ENCODE measurements around the gene PCDHGA7. TPM values are rescaled to one million over a fixed set of nuclear protein-coding genes. Genes with fewer than 3 reads are reported as not detected.
A peak's percentile ranks its signal among the peaks of the same experiment; 100 is the strongest.
"Not testable (repeated sequence)": the region's sequence is repeated elsewhere in the genome, so short reads cannot be mapped to it uniquely, and the experiment has no call there.

The PCDHGA7 gene
- total RNA-seq, 2 experiments from 2014 or later = 0.26 to 0.28 TPM

DNA sequence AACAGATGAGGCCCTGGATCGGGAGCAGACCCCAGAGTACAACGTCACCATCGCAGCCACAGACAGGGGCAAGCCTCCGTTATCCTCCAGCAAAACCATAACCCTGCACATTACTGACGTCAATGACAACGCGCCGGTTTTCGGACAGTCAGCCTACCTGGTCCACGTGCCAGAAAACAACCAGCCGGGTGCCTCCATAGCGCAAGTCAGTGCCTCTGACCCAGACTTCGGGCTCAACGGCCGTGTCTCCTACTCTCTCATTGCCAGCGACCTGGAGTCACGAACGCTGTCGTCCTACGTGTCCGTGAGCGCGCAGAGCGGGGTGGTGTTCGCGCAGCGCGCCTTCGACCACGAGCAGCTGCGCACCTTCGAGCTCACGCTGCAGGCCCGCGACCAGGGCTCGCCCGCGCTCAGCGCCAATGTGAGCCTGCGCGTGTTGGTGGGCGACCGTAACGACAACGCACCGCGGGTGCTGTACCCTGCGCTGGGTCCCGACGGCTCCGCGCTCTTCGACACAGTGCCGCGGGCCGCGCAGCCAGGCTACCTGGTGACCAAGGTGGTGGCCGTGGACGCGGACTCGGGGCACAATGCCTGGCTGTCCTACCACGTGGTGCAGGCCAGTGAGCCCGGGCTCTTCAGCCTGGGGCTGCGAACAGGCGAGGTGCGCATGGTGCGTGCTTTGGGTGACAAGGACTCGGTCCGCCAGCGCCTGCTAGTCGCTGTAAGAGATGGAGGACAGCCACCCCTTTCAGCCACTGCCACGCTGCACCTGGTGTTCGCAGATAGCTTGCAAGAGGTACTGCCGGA, 36.7 kb downstream of the PCDHGA7 start:
- Mint-ChIP-seq H3K27me3 (peaks cover 77% of the 10 kb centered on the region), H3K36me3 (peaks cover 6% of the 10 kb centered on the region), H3K4me1 (peaks cover 16% of the 10 kb centered on the region), H3K9me3 (peaks cover 20% of the 10 kb centered on the region), H3K4me3 (peak overlapping the region; percentile 4), H3K27ac (no peak overlapping the region)
- ATAC-seq (ENCODE audit: low read depth) (no peak), DNase-seq (no peak)
- POLR2A ChIA-PET = no interaction called here

DNA sequence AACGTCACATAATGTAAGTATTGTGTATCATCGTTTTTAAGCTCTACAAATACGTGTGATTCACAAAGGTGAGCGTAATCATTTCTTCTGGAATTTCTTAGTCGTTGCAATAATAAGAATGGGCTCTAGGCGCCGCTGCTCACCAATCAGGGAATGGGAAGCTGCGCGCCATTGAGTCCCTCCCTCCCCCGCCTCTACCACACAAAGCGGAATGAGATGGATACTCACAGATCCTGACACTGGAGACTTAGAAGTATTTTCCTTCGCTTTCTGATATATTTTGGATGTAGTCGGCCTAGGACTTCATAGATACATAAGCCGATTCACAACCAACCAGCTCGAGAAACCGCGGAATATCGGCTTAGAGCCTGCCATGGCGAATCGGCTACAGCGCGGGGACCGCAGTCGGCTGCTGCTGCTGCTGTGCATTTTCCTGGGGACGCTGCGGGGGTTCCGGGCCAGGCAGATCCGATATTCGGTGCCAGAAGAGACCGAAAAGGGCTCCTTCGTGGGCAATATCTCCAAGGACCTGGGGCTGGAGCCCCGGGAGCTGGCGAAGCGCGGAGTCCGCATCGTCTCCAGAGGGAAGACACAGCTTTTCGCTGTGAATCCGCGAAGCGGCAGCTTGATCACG, 38.4 kb downstream of the PCDHGA7 start, which contains the start of gene PCDHGA11:
PCDHGA11 (plus strand) TSS at position 197 of the 634 bp plus-strand sequence; CDS start at position 374, 177 bp downstream.
- DNase-seq (no peak), ATAC-seq (ENCODE audit: low read depth) (peak; percentile 48)
- Mint-ChIP-seq H3K4me1 (peaks cover 16% of the 10 kb centered on the region), H3K9me3 (peaks cover 20% of the 10 kb centered on the region), H3K36me3 (peaks cover 4% of the 10 kb centered on the region), H3K4me3 (peak within 1 kb of the TSS; percentile 81), H3K27ac (peak within 1 kb of the TSS; percentile 34), H3K27me3 (peaks cover 76% of the 10 kb centered on the region)
- POLR2A ChIA-PET = interaction anchor here (1.4 kb wide), 1 partner anchor 100 kb away, joined by 5 read pairs; the partner anchor contains the start of gene TAF7

DNA sequence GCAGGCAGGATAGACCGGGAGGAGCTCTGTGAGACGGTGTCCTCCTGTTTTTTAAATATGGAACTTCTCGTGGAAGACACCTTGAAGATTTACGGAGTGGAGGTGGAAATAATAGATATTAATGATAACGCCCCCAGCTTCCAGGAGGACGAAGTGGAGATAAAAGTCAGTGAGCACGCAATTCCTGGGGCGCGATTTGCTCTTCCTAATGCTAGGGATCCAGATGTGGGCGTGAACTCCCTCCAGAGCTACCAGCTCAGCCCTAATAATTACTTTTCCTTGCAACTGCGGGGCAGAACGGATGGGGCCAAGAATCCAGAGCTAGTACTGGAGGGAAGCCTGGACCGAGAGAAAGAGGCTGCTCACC, 38.9 kb downstream of the PCDHGA7 start:
- DNase-seq = no peak
- H3K27ac Mint-ChIP-seq = no peak overlapping the region
- POLR2A ChIA-PET = interaction anchor here (1.4 kb wide), 1 partner anchor 101 kb away, joined by 5 read pairs; the partner anchor contains the start of gene TAF7
- peaks cover 20% of the 10 kb centered on the region for H3K9me3 Mint-ChIP-seq
- no peak for ATAC-seq (ENCODE audit: low read depth)
- peaks cover 73% of the 10 kb centered on the region for H3K27me3 Mint-ChIP-seq
- H3K36me3 Mint-ChIP-seq = peaks cover 4% of the 10 kb centered on the region
- H3K4me3 Mint-ChIP-seq = peak overlapping the region; percentile 81
- H3K4me1 Mint-ChIP-seq = peaks cover 16% of the 10 kb centered on the region

DNA sequence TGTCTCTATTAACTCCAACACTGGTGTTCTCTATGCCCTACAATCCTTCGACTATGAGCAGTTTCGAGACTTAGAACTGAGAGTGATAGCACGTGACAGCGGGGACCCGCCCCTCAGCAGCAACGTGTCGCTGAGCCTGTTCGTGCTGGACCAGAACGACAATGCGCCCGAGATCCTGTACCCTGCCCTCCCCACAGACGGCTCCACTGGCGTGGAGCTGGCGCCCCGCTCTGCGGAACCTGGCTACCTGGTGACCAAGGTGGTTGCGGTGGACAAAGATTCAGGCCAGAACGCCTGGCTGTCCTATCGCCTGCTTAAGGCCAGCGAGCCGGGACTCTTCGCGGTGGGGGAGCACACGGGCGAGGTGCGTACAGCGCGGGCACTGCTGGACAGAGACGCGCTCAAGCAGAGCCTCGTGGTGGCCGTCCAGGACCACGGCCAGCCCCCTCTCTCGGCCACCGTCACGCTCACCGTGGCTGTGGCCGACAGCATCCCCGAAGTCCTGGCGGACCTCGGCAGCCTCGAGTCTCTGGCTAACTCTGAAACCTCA, 40.3 kb downstream of the PCDHGA7 start:
- Mint-ChIP-seq H3K27me3 (peaks cover 67% of the 10 kb centered on the region), H3K27ac (no peak overlapping the region), H3K4me3 (no peak overlapping the region), H3K36me3 (peaks cover 4% of the 10 kb centered on the region), H3K9me3 (peaks cover 20% of the 10 kb centered on the region), H3K4me1 (peaks cover 16% of the 10 kb centered on the region)
- POLR2A ChIA-PET = no interaction called here
- ATAC-seq (ENCODE audit: low read depth) (no peak), DNase-seq (no peak)

DNA sequence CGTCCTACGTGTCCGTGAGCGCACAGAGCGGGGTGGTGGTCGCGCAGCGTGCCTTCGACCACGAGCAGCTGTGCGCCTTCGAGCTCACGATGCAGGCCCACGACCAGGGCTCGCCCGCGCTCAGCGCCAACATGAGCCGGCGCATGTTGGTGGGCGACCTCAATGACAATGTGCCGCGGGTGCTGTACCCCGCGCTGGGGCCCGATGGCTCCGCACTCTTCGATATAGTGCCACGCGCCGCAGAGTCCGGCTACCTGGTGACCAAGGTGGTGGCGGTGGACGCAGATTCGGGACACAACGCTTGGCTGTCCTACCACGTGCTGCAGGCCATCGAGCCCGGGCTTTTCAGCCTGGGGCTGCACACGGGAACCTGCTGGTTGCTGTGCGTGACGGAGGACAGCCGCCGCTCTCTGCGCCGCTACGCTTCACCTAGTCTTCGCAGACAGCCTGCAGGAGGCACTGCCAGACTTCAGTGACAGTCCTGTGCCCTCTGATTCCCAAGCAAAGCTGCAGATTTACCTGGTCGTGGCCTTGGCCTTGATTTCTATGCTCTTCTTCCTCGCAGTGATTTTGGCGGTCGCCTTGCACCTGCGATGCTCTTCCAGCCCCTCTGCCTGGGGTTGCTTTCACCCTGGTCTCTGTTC, 45.4 kb downstream of the PCDHGA7 start:
- H3K27me3 Mint-ChIP-seq = peaks cover 43% of the 10 kb centered on the region
- POLR2A ChIA-PET = no interaction called here
- H3K9me3 Mint-ChIP-seq = peaks cover 13% of the 10 kb centered on the region
- DNase-seq = no peak
- peaks cover 6% of the 10 kb centered on the region for H3K36me3 Mint-ChIP-seq
- no peak overlapping the region for H3K27ac Mint-ChIP-seq
- no peak overlapping the region for H3K4me3 Mint-ChIP-seq
- peaks cover 10% of the 10 kb centered on the region for H3K4me1 Mint-ChIP-seq
- ATAC-seq (ENCODE audit: low read depth) = no peak

DNA sequence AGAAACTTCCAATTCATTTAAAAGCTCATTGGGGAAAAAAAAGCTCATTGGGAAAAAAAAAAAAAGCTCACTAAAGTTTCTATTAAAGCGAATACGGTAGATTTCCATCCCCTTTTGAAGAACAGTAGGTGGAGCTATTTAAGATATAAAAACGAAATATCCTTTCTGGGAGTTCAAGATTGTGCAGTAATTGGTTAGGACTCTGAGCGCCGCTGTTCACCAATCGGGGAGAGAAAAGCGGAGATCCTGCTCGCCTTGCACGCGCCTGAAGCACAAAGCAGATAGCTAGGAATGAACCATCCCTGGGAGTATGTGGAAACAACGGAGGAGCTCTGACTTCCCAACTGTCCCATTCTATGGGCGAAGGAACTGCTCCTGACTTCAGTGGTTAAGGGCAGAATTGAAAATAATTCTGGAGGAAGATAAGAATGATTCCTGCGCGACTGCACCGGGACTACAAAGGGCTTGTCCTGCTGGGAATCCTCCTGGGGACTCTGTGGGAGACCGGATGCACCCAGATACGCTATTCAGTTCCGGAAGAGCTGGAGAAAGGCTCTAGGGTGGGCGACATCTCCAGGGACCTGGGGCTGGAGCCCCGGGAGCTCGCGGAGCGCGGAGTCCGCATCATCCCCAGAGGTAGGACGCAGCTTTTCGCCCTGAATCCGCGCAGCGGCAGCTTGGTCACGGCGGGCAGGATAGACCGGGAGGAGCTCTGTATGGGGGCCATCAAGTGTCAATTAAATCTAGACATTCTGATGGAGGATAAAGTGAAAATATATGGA, 48.0 kb downstream of the PCDHGA7 start, which contains the start of gene PCDHGA12:
PCDHGA12 (plus strand) TSS at position 176 of the 782 bp plus-strand sequence; CDS start at position 429, 253 bp downstream.
- Mint-ChIP-seq H3K4me1 (peaks cover 10% of the 10 kb centered on the region), H3K27me3 (peaks cover 37% of the 10 kb centered on the region), H3K4me3 (peak within 1 kb of the TSS; percentile 62), H3K27ac (peak within 1 kb of the TSS; percentile 62), H3K36me3 (peaks cover 8% of the 10 kb centered on the region), H3K9me3 (peaks cover 8% of the 10 kb centered on the region)
- no peak for ATAC-seq (ENCODE audit: low read depth)
- DNase-seq = no peak
- POLR2A ChIA-PET = interaction anchor here (0.6 to 0.7 kb wide), 2 partner anchors 15 to 110 kb away, joined by 3 to 4 read pairs; partner anchors contain the start of gene TAF7

DNA sequence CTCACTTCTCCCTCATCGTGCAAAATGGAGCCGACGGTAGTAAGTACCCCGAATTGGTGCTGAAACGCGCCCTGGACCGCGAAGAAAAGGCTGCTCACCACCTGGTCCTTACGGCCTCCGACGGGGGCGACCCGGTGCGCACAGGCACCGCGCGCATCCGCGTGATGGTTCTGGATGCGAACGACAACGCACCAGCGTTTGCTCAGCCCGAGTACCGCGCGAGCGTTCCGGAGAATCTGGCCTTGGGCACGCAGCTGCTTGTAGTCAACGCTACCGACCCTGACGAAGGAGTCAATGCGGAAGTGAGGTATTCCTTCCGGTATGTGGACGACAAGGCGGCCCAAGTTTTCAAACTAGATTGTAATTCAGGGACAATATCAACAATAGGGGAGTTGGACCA, 48.7 kb downstream of the PCDHGA7 start:
- ATAC-seq (ENCODE audit: low read depth) (no peak), DNase-seq (no peak)
- Mint-ChIP-seq H3K9me3 (peaks cover 8% of the 10 kb centered on the region), H3K27me3 (peaks cover 31% of the 10 kb centered on the region), H3K4me3 (peak overlapping the region; percentile 62), H3K27ac (peak overlapping the region; percentile 62), H3K36me3 (peaks cover 8% of the 10 kb centered on the region), H3K4me1 (peaks cover 10% of the 10 kb centered on the region)
- POLR2A ChIA-PET = no interaction called here

DNA sequence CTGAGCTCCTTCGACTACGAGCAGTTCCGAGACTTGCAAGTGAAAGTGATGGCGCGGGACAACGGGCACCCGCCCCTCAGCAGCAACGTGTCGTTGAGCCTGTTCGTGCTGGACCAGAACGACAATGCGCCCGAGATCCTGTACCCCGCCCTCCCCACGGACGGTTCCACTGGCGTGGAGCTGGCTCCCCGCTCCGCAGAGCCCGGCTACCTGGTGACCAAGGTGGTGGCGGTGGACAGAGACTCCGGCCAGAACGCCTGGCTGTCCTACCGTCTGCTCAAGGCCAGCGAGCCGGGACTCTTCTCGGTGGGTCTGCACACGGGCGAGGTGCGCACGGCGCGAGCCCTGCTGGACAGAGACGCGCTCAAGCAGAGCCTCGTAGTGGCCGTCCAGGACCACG, 49.8 kb downstream of the PCDHGA7 start:
- ATAC-seq (ENCODE audit: low read depth); H3K4me3 Mint-ChIP-seq; DNase-seq; POLR2A ChIA-PET; H3K27ac Mint-ChIP-seq; H3K4me1 Mint-ChIP-seq; H3K36me3 Mint-ChIP-seq; H3K9me3 Mint-ChIP-seq: not testable (repeated sequence)
- peaks cover 33% of the 10 kb centered on the region for H3K27me3 Mint-ChIP-seq

DNA sequence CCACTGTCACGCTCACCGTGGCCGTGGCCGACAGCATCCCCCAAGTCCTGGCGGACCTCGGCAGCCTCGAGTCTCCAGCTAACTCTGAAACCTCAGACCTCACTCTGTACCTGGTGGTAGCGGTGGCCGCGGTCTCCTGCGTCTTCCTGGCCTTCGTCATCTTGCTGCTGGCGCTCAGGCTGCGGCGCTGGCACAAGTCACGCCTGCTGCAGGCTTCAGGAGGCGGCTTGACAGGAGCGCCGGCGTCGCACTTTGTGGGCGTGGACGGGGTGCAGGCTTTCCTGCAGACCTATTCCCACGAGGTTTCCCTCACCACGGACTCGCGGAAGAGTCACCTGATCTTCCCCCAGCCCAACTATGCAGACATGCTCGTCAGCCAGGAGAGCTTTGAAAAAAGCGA, 50.2 kb downstream of the PCDHGA7 start:
- H3K4me3 Mint-ChIP-seq; ATAC-seq (ENCODE audit: low read depth); DNase-seq; H3K36me3 Mint-ChIP-seq; H3K9me3 Mint-ChIP-seq; H3K4me1 Mint-ChIP-seq; POLR2A ChIA-PET; H3K27ac Mint-ChIP-seq: not testable (repeated sequence)
- peaks cover 34% of the 10 kb centered on the region for H3K27me3 Mint-ChIP-seq

DNA sequence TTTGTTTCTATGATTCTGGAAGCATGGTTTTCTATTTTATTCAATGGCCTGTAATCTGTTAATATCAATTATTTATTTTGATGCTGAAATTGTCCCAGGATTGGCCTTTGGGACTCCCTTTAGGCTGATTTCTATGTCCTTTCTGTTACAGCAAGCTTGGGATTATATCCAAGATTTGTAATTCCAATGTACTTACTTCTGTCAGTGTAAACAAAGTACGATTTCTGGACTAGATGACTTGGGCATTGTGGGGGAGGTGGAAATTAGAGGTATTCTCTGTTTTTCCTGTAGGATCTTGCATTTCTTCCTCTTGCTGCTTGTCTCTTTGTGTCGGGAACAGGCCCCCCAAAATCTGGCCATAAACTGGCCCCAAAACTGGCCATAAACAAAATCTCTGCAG, 51.5 kb downstream of the PCDHGA7 start:
- Mint-ChIP-seq H3K4me3 (no peak overlapping the region), H3K27me3 (peaks cover 38% of the 10 kb centered on the region), H3K4me1 (peaks cover 10% of the 10 kb centered on the region), H3K36me3 (peaks cover 8% of the 10 kb centered on the region), H3K27ac (no peak overlapping the region), H3K9me3 (peaks cover 6% of the 10 kb centered on the region)
- ATAC-seq (ENCODE audit: low read depth) (no peak), DNase-seq (no peak)
- POLR2A ChIA-PET = no interaction called here
